ENCODE measurements around the gene MEG3. TPM values are rescaled to one million over a fixed set of nuclear protein-coding genes. Genes with fewer than 3 reads are reported as not detected.

Gene MEG3
- total and polyA plus RNA-seq, 9 of the 15 experiments (the other 6 are each of a cell fraction or from before 2014, with no cell fraction given): 0.10 to 5.3 (median 1.0) TPM; not detected in 1

DNA sequence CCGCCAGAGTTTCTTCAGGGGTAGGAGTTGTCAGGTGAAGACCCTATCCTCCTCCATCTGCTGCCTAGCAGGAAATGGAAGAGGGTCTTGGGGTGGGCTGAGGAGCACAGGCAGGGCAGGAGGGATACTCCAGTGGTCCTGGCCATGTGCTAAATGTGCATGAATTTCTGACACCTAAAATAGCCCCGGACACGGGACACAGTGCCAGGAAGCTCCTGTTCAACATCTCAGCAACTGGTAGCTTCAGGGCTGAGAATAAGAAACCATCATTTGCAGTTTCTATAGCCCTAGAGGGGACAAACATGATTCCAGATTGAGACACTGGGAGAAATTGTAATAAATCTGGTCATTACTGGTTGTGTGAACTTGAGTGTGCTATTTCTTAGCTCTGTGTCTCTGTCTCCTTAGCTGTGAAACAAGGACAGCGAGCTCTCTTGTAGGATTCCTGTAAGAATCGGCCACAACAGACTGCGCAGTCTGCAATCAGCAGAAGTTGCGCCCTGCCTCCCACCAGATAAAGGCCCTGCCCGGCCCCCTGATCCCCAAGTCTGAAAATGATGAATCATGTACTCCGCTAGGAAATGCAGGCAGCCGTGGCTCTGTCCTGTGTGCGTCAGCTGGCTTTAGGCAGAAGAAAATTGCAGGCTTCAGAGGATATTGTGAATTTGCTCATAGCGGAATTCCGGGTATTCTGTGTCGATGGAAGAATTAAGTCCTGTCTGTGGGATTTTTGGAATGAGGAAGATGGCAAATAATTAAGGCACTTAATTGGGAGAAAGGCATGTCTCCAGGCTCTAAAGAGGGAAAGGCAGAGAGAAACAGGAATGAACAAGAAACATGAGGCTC is 35.2 kb upstream of the MEG3 start (continued):
- TF ChIP-seq C11orf30 (IDR thresholded peaks at IDR 0.05; ENCODE audit: low read depth) (peak; percentile 94), ETV1 (tag; conservative IDR thresholded peaks at IDR 0.05; ENCODE audit: low read depth) (0 out of 2 replicates have a peak, but pooled peaks have one; percentile 35), CREM (IDR thresholded peaks at IDR 0.05; ENCODE audit: low read depth) (peak; percentile 36; the same call in 1 of the 2 replicates), CBFA2T2 (conservative IDR thresholded peaks at IDR 0.05) (peak; percentile 72), MTA3 (IDR thresholded peaks at IDR 0.05; ENCODE audit: borderline replicate concordance) (peak; percentile 70; the same call in 1 of the 2 replicates), HDAC2 (IDR thresholded peaks at IDR 0.05) (peak; percentile 46; the same call in 1 of the 2 replicates), BCOR (IDR thresholded peaks at IDR 0.05) (0 out of 2 replicates have a peak, but pooled peaks have one; percentile 31), TEAD4 (IDR thresholded peaks at IDR 0.05; ENCODE audit: low read length) (peak; percentile 63), TEAD4 (CRISPR knock-in tag; IDR thresholded peaks at IDR 0.05; ENCODE audit: borderline replicate concordance) (no peak), GABPA (tag; conservative IDR thresholded peaks at IDR 0.05; ENCODE audit: low read depth) (0 out of 2 replicates have a peak, but pooled peaks have one; percentile 24), EP300 (IDR thresholded peaks at IDR 0.05; ENCODE audit: low read length) (peak; percentile 75), BACH1 (tag; IDR thresholded peaks at IDR 0.05) (peak; percentile 76; the same call in 1 of the 2 replicates), RBFOX2 (IDR thresholded peaks at IDR 0.05; ENCODE audit: low read depth, low read length) (peak; percentile 51; the same call in 1 of the 2 replicates), SMARCE1 (IDR thresholded peaks at IDR 0.05) (0 out of 2 replicates have a peak, but pooled peaks have one; percentile 78)
- TF ChIP-seq, protein P1, sequence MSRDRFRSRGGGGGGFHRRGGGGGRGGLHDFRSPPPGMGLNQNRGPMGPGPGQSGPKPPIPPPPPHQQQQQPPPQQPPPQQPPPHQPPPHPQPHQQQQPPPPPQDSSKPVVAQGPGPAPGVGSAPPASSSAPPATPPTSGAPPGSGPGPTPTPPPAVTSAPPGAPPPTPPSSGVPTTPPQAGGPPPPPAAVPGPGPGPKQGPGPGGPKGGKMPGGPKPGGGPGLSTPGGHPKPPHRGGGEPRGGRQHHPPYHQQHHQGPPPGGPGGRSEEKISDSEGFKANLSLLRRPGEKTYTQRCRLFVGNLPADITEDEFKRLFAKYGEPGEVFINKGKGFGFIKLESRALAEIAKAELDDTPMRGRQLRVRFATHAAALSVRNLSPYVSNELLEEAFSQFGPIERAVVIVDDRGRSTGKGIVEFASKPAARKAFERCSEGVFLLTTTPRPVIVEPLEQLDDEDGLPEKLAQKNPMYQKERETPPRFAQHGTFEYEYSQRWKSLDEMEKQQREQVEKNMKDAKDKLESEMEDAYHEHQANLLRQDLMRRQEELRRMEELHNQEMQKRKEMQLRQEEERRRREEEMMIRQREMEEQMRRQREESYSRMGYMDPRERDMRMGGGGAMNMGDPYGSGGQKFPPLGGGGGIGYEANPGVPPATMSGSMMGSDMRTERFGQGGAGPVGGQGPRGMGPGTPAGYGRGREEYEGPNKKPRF (IDR thresholded peaks at IDR 0.05; ENCODE audit: low read depth, low read length): no peak
- TF ChIP-seq, protein P2, sequence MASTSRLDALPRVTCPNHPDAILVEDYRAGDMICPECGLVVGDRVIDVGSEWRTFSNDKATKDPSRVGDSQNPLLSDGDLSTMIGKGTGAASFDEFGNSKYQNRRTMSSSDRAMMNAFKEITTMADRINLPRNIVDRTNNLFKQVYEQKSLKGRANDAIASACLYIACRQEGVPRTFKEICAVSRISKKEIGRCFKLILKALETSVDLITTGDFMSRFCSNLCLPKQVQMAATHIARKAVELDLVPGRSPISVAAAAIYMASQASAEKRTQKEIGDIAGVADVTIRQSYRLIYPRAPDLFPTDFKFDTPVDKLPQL (IDR thresholded peaks at IDR 0.05; ENCODE audit: extremely low read depth, insufficient read length): no peak
- TF ChIP-seq, protein P3, sequence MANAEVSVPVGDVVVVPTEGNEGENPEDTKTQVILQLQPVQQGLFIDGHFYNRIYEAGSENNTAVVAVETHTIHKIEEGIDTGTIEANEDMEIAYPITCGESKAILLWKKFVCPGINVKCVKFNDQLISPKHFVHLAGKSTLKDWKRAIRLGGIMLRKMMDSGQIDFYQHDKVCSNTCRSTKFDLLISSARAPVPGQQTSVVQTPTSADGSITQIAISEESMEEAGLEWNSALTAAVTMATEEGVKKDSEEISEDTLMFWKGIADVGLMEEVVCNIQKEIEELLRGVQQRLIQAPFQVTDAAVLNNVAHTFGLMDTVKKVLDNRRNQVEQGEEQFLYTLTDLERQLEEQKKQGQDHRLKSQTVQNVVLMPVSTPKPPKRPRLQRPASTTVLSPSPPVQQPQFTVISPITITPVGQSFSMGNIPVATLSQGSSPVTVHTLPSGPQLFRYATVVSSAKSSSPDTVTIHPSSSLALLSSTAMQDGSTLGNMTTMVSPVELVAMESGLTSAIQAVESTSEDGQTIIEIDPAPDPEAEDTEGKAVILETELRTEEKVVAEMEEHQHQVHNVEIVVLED (CRISPR knock-in tag; IDR thresholded peaks at IDR 0.05): no peak
- TF ChIP-seq, protein P4, sequence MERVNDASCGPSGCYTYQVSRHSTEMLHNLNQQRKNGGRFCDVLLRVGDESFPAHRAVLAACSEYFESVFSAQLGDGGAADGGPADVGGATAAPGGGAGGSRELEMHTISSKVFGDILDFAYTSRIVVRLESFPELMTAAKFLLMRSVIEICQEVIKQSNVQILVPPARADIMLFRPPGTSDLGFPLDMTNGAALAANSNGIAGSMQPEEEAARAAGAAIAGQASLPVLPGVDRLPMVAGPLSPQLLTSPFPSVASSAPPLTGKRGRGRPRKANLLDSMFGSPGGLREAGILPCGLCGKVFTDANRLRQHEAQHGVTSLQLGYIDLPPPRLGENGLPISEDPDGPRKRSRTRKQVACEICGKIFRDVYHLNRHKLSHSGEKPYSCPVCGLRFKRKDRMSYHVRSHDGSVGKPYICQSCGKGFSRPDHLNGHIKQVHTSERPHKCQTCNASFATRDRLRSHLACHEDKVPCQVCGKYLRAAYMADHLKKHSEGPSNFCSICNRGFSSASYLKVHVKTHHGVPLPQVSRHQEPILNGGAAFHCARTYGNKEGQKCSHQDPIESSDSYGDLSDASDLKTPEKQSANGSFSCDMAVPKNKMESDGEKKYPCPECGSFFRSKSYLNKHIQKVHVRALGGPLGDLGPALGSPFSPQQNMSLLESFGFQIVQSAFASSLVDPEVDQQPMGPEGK (CRISPR knock-in tag; IDR thresholded peaks at IDR 0.05; ENCODE audit: borderline replicate concordance): no peak

Data from K562 (cell line).